BLaER1 treated with 17β-estradiol and CSF1 and Interleukin-3, amounts not matched to agents 10 nM and 100 nM (cell line): ENCODE measurements around the gene DLD.
A peak's percentile ranks its signal among the peaks of the same experiment; 100 is the strongest.

ENCODE experiments used
- H3K27ac ChIP-seq, 11 experiments: shearing (Covaris generic); formaldehyde crosslinking; 2 replicates each; pipeline ENCODE4 v1.8.1; 2022
- H3K27me3 ChIP-seq, 11 experiments: shearing (Covaris generic); formaldehyde crosslinking; 2 replicates each; pipeline ENCODE4 v1.8.1; 2022
- H3K36me3 ChIP-seq, 11 experiments: shearing (Covaris generic); formaldehyde crosslinking; 2 replicates each; pipeline ENCODE4 v1.8.1; 2022
- H3K4me1 ChIP-seq, 10 experiments: shearing (Covaris generic); formaldehyde crosslinking; 2 replicates each; pipeline ENCODE4 v1.8.1; 2022
- H3K4me2 ChIP-seq, 11 experiments: shearing (Covaris generic); formaldehyde crosslinking; 2 replicates each; pipeline ENCODE4 v1.8.1; 2022
- H3K4me3 ChIP-seq, 10 experiments: shearing (Covaris generic); formaldehyde crosslinking; 2 replicates each; pipeline ENCODE4 v1.8.1; 2022
- H3K9ac ChIP-seq, 11 experiments: shearing (Covaris generic); formaldehyde crosslinking; 2 replicates each; pipeline ENCODE4 v1.8.1; 2022
- H3K9me3 ChIP-seq, 11 experiments: shearing (Covaris generic); formaldehyde crosslinking; replicated peaks in 1 of 11; 2 replicates each; pipeline ENCODE4 v1.8.1; 2022
- H4K20me1 ChIP-seq, 11 experiments: shearing (Covaris generic); formaldehyde crosslinking; 2 replicates each; pipeline ENCODE4 v1.8.1; 2022
- Cebpa-rat ChIP-seq, 11 experiments: shearing (Covaris generic); IDR thresholded peaks; 2 replicates each; pipeline ENCODE4 v1.8.1; 2022

The DLD gene

GRCh38 chr7:107898997-107899594 lies 8.1 kb downstream of the DLD start:
- no peak for TF ChIP-seq Cebpa-rat (IDR thresholded peaks at IDR 0.05)
- H3K4me1 ChIP-seq: peaks cover 0 to 58% (median 0%) of the 10 kb centered on the region in 10 experiments; a peak in 7 of 20 replicates
- peak overlapping the region in 2 of 11 experiments; percentile 23 to 30; a peak in 2 of 22 replicates for H3K4me2 ChIP-seq
- H3K9ac ChIP-seq: no peak overlapping the region
- H4K20me1 ChIP-seq: peaks cover 29 to 99% (median 70%) of the 10 kb centered on the region in 11 experiments; a peak in 19 of 22 replicates
- no peaks in the 10 kb centered on the region for H3K9me3 ChIP-seq
- H3K4me3 ChIP-seq: no peak overlapping the region
- peaks cover 59 to 97% (median 79%) of the 10 kb centered on the region in 11 experiments for H3K36me3 ChIP-seq
- no peaks in the 10 kb centered on the region for H3K27me3 ChIP-seq
- H3K27ac ChIP-seq: no peak overlapping the region

DNA sequence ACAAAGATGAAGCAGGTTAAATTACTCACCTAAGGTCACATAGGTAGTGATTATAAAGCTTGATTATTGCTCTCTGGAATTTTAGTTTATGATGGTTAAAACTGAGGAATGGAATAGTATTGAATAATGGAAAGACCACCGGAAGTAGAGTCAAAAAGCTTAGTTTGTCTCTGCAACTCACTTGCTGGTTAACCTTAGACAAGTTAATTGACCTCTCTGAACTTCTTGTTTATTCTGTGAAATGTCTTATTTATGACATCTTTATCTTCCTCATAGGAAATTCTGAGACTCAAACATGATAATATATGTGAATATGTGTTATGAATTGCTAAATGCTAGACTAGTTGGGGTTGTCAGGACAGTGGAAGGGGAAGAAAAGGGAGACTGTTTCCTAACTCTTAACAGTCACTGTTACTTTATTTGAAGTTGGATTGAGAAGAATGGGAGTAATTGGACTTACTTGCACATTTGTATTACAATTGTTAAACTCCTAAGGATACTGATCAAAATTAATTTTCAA lies 9.6 kb downstream of the DLD start:
- Histone ChIP-seq H4K20me1 (peaks cover 27 to 86% (median 56%) of the 10 kb centered on the region in 11 experiments; a peak in 19 of 22 replicates), H3K9me3 (no peaks in the 10 kb centered on the region), H3K27ac (no peak overlapping the region), H3K9ac (no peak overlapping the region), H3K4me3 (no peak overlapping the region), H3K36me3 (peaks cover 59 to 97% (median 79%) of the 10 kb centered on the region in 11 experiments), H3K4me1 (peaks cover 0 to 45% (median 0%) of the 10 kb centered on the region in 10 experiments; a peak in 5 of 20 replicates), H3K4me2 (no peak overlapping the region), H3K27me3 (no peaks in the 10 kb centered on the region)
- TF ChIP-seq Cebpa-rat (IDR thresholded peaks at IDR 0.05): no peak

DNA sequence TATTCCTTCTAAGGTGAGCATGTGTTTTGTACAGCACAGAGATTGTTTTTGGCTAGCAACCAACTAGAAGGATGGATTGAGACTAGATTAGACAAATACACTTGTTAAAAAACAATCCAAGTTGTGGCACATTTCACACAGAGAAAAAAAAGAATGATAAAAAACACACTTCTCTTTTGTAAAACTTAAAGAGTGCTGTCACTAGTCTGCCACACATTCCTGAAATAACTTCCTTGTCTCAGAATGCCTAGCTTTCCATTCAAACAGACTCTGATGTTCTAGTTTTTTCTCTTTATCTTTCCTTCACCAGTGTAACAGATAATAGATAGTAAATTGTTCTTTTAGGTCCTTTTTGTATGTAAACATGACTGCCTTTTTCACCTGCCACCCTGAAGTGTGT lies 11.4 kb downstream of the DLD start:
- Histone ChIP-seq H3K4me3 (no peak overlapping the region), H3K9ac (peak overlapping the region in 2 of 11 experiments; percentile 13 to 39; a peak in 2 of 22 replicates), H3K4me2 (0 out of 22 replicates have a peak overlapping the region, but pooled peaks of 1 of the 11 experiments have one; percentile 16), H3K4me1 (peaks cover 0 to 49% (median 0%) of the 10 kb centered on the region in 10 experiments; a peak in 7 of 20 replicates), H3K9me3 (no peaks in the 10 kb centered on the region; a peak in 1 of 22 replicates), H3K27me3 (no peaks in the 10 kb centered on the region), H3K27ac (0 out of 22 replicates have a peak overlapping the region, but pooled peaks of 1 of the 11 experiments have one; percentile 33), H4K20me1 (peaks cover 14 to 68% (median 38%) of the 10 kb centered on the region in 11 experiments; a peak in 17 of 22 replicates), H3K36me3 (peaks cover 60 to 97% (median 79%) of the 10 kb centered on the region in 11 experiments)
- no peak for TF ChIP-seq Cebpa-rat (IDR thresholded peaks at IDR 0.05)

- H3K4me2 ChIP-seq: peak overlapping the region in 4 of 11 experiments; percentile 4 to 56 (median 29); a peak in 7 of 22 replicates
- peak overlapping the region in 5 of 11 experiments; percentile 8 to 71 (median 30); a peak in 8 of 22 replicates for H3K27ac ChIP-seq
- no peak overlapping the region for H3K9ac ChIP-seq
- peaks cover 93 to 100% (median 100%) of the 10 kb centered on the region in 11 experiments for H3K36me3 ChIP-seq
- no peak overlapping the region for H3K4me3 ChIP-seq
- TF ChIP-seq Cebpa-rat (IDR thresholded peaks at IDR 0.05): no peak
- H4K20me1 ChIP-seq: peaks cover 0 to 15% (median 0%) of the 10 kb centered on the region in 11 experiments; a peak in 6 of 22 replicates
- H3K27me3 ChIP-seq: no peaks in the 10 kb centered on the region
- H3K4me1 ChIP-seq: peaks cover 0 to 53% (median 0%) of the 10 kb centered on the region in 10 experiments; a peak in 7 of 20 replicates
- H3K9me3 ChIP-seq: peaks cover 0 to 11% (median 5%) of the 10 kb centered on the region in 11 experiments; a peak in 6 of 22 replicates
Measured at GRCh38 chr7:107907790-107908189, 16.8 kb downstream of the DLD start.

DNA sequence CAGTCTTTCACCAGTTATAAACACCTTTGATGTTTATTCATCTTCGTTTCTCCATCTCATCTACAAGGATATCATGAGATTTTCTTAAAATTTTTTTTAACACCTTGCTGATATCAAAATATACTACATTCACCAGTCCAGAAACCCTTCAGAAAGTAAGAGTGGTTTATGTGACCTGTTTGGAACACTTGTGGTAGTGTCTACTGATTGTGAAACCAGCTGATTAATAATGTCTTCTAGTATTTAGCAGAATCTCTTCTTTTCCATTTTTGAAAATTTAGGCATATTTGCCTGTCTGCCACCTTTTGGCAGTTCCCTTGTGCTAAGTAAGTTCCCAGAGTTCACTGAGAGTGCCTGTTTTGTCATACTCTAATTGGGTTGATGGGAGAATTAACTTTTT lies 18.5 kb downstream of the DLD start:
- H3K4me1 ChIP-seq: peaks cover 0 to 69% (median 0%) of the 10 kb centered on the region in 10 experiments; a peak in 7 of 20 replicates
- peaks cover 0 to 6% (median 0%) of the 10 kb centered on the region in 11 experiments; a peak in 6 of 22 replicates for H4K20me1 ChIP-seq
- peaks cover 0 to 11% (median 5%) of the 10 kb centered on the region in 11 experiments; a peak in 6 of 22 replicates for H3K9me3 ChIP-seq
- H3K27ac ChIP-seq: no peak overlapping the region
- H3K27me3 ChIP-seq: no peaks in the 10 kb centered on the region
- H3K4me2 ChIP-seq: no peak overlapping the region
- TF ChIP-seq Cebpa-rat (IDR thresholded peaks at IDR 0.05): no peak
- no peak overlapping the region for H3K4me3 ChIP-seq
- peaks cover 76 to 100% (median 98%) of the 10 kb centered on the region in 11 experiments for H3K36me3 ChIP-seq
- H3K9ac ChIP-seq: no peak overlapping the region

- Histone ChIP-seq H3K9ac (no peak overlapping the region), H3K4me2 (no peak overlapping the region), H4K20me1 (peaks cover 0 to 10% (median 0%) of the 10 kb centered on the region in 11 experiments; a peak in 6 of 22 replicates), H3K9me3 (peaks cover 0 to 11% (median 5%) of the 10 kb centered on the region in 11 experiments; a peak in 5 of 22 replicates), H3K27me3 (no peaks in the 10 kb centered on the region), H3K27ac (no peak overlapping the region), H3K4me3 (no peak overlapping the region), H3K36me3 (peaks cover 68 to 100% (median 93%) of the 10 kb centered on the region in 11 experiments), H3K4me1 (peaks cover 0 to 81% (median 2%) of the 10 kb centered on the region in 10 experiments; a peak in 8 of 20 replicates)
- TF ChIP-seq Cebpa-rat (IDR thresholded peaks at IDR 0.05): no peak
Measured at GRCh38 chr7:107911981-107912380, 21.0 kb downstream of the DLD start.

- H3K4me3 ChIP-seq: no peak overlapping the region
- no peaks in the 10 kb centered on the region for H3K27me3 ChIP-seq
- H3K9ac ChIP-seq: no peak overlapping the region
- H3K27ac ChIP-seq: peak overlapping the region in 2 of 11 experiments; percentile 40 to 51; a peak in 4 of 22 replicates
- peaks cover 0 to 81% (median 2%) of the 10 kb centered on the region in 10 experiments; a peak in 8 of 20 replicates for H3K4me1 ChIP-seq
- H3K9me3 ChIP-seq: peaks cover 0 to 11% (median 5%) of the 10 kb centered on the region in 11 experiments; a peak in 5 of 22 replicates
- peak overlapping the region in 3 of 11 experiments; percentile 32 to 66 (median 35); a peak in 4 of 22 replicates for H3K4me2 ChIP-seq
- no peak for TF ChIP-seq Cebpa-rat (IDR thresholded peaks at IDR 0.05)
- peaks cover 71 to 100% (median 93%) of the 10 kb centered on the region in 11 experiments for H3K36me3 ChIP-seq
- H4K20me1 ChIP-seq: peaks cover 0 to 10% (median 0%) of the 10 kb centered on the region in 11 experiments; a peak in 6 of 22 replicates
Measured at GRCh38 chr7:107913851-107914250, 22.9 kb downstream of the DLD start.

- peak overlapping the region in 3 of 11 experiments; percentile 43 to 66 (median 62); a peak in 5 of 22 replicates for H3K4me2 ChIP-seq
Measured at GRCh38 chr7:107914831-107915230, 23.8 kb downstream of the DLD start.

More at GRCh38 chr7:107914831-107915230, 23.8 kb downstream of the DLD start:
- no peak overlapping the region for H3K4me3 ChIP-seq
- H3K4me1 ChIP-seq: peaks cover 0 to 85% (median 2%) of the 10 kb centered on the region in 10 experiments; a peak in 8 of 20 replicates
- peaks cover 0 to 11% (median 5%) of the 10 kb centered on the region in 11 experiments; a peak in 5 of 22 replicates for H3K9me3 ChIP-seq
- H3K36me3 ChIP-seq: peaks cover 71 to 100% (median 93%) of the 10 kb centered on the region in 11 experiments
- H4K20me1 ChIP-seq: peaks cover 0 to 10% (median 0%) of the 10 kb centered on the region in 11 experiments; a peak in 6 of 22 replicates
- no peak for TF ChIP-seq Cebpa-rat (IDR thresholded peaks at IDR 0.05)
- no peak overlapping the region for H3K9ac ChIP-seq
- H3K27ac ChIP-seq: peak overlapping the region in 3 of 11 experiments; percentile 9 to 51 (median 24); a peak in 2 of 22 replicates
- H3K27me3 ChIP-seq: no peaks in the 10 kb centered on the region
